Stimulated activated CD8-positive, alpha-beta memory T cell treated with anti-CD3 and anti-CD28 coated beads, Interleukin-15, amount 100 ng/mL, for 1 hour (primary cell): ENCODE measurements around the gene UBE2U.

Experiments
- DNase-seq: peaks from one replicate; pipeline ENCODE4 v3.0.0-alpha.2; 2020; ENCODE audit warnings: low read depth

UBE2U gene, protein sequence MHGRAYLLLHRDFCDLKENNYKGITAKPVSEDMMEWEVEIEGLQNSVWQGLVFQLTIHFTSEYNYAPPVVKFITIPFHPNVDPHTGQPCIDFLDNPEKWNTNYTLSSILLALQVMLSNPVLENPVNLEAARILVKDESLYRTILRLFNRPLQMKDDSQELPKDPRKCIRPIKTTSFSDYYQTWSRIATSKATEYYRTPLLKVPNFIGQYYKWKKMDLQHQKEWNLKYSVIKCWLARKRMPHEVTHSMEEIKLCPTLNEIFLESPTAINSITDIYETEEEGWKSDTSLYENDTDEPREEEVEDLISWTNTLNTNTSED

DNA sequence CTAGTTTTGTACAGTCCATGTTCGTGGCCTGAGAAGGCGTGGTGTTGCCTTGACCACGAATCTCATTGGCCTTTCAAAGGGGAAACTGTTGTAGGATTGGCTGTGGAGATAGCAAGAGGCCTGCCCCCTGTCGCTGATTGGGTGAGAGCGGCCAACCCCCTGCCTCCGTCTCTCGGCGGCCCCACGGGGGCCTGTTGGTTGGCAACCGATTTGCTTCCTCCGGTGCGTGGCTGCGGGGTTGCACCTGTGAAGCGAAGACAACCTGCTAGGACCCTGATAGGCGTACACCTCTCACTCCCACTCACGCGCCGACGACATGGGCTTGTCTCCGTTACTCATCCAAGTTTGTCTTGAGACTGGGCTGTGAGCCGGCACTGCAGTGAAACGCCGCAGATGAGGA, at the start of gene UBE2U:
Gene UBE2U, plus strand, starts transcription at position 204 of the 400 bp plus-strand sequence. CDS start 428 bp downstream, outside the sequence.
- DNase-seq = no peak

DNA sequence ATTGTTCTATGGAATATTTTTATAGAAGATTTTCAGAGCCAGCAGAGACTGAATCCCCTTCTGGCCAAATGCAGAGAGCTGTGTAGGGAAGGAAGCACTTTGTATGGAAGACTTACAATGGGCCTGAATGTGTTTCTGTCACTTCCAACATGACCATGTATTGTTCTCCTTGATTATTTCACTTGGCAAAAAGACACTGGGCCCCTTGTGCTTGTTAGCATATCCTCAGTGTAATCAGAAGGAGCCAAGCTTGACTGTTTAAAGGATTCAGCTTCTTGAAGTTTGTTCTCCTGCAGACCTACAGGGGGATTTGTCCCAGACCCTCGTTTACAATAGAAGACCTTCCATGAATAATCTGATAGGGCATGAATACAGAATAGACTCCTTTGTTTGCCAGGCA, 48.1 kb upstream of the UBE2U start:
- no peak for DNase-seq

DNA sequence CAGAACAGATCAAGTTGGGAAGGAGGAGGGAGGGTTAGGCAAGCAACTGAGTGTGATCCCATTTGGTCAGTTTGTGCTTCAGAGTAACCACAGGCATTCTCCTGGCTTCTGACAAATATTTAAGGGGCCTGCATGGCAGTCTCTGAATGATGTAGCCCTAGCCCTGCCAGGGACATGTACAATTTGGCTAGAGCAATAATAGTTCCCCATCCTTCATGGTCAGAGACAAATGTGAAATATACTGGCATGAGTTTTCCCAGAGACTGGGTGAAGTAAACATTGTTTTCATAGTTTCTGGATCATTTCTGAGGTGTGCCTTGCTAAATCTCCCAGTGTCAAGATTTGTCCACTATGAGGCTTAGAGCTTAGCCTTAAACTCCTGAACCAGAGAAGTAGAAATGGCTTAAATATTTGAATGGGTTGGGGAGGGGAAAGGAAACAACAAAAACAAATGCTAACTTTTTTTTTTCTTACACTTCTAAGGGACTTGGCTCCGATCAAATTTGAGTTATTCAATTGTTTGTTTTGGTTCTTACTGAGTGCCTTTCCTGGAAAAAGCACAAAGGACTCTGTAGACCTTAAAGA, 42.0 kb upstream of the UBE2U start:
- DNase-seq = no peak

DNA sequence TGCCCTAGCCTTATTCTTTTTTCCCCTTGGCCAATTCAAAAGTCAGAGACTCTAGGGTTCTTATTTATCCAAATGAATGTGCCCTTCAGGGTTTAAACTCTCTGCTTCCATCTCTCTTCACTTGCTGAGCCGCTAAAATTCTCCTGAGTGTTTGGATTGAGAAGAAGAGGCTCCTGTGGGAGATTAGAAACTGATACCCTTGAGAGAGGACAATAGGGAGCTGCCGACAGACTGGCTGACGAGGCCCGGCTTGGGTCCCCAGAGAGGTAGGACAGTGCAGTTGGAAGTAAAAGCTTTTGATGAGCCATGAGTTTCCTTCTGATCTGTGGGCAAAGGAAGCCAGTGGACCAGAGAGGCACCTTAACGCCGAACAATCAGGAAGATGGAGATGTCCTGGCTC, 41.3 kb upstream of the UBE2U start:
- no peak for DNase-seq

DNA sequence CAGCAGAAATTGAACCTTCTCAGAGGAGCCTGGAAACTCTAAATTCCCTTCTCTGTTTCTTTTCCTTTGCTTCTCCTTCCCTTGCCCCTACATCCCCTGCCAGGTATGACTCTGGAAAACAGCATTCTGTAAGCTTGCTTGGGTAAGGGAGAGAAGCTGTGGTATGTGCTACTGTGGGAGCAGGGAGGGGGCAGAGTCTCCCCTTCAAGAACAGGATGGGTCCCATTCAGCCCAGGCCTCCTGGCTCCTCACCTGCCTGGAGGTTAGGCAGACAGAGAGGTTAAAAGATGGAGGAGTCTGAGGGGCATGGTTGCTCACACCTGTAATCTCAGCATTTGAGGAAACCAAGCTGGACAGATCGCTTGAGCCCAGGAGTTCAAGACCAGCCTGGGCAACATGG, 40.6 kb upstream of the UBE2U start:
- no peak for DNase-seq

DNA sequence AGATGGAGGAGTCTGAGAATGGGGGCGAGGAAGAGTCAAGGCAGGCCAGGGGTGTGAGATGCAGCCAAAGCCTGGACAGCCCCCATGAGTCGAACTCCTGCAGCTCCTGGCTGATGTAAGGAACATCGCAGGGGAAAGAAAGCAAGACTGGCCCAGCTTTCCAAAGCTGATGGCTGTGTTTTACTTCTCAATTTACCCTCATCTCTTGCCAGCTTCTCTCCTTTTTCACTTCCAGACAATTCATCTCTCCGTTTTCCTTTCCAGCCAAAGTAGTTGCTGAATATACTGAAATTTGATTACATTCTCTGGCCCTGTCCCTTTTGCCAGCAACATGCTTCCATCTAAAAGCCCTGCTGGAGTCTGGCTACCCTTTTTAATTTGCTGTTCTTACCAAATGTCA, 40.0 kb upstream of the UBE2U start:
- DNase-seq = no peak

DNA sequence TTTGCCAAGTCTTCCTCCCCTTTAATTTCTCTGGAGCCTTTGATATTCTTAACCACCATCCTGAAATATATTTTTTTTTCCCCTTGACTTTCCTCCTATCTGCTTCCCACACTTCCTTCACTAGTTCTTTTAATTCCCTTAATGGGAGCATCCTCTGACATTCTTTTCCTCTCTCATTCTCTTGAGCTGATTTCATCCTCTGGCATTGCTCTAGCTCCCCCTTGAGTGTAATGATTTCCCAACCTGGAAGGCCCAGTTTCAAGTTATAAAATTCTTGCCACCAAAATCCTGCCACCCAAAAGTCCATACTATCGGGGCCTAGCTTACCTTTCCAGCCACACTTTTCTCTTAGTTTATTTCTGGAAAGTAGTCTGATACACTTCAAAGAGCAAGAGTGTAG, 39.5 kb upstream of the UBE2U start:
- DNase-seq = no peak

DNA sequence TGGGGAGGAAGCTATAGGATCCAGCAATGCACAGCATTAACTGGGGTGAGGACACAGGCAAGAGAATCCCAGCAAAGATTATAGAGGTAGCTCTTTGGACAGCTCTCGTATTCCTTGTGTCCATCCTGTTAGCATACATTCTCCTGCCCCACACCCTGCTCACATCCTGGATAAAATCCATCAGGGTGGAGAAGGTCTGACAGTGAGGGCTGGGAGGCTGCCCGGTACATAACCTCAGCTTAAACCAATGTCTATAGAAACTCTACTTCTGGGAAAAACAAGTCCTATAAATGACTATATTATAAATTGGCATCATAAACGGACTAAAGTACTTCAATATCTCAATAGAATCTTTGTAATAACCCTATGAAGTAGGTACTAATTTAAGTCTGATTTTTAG, 36.8 kb upstream of the UBE2U start:
- DNase-seq = no peak

DNA sequence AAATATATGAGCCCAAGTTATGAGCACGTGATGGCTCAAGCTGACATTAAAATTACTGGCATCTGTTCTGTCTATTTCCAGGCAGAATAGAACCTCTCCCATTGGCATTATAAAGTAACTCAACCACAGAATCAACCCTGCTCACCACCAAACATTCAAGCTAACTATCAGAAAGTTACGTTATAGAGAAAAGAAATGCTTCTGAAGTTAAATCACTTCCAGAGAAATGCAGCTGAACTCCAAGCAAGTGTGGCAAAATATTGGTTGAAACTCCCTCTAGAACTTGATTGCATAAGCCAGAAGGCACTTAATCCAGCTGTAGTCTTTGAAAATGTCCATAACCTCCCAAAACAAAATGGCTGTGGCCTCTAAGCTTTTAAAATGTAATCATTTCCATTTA, 36.2 kb upstream of the UBE2U start:
- no peak for DNase-seq

DNA sequence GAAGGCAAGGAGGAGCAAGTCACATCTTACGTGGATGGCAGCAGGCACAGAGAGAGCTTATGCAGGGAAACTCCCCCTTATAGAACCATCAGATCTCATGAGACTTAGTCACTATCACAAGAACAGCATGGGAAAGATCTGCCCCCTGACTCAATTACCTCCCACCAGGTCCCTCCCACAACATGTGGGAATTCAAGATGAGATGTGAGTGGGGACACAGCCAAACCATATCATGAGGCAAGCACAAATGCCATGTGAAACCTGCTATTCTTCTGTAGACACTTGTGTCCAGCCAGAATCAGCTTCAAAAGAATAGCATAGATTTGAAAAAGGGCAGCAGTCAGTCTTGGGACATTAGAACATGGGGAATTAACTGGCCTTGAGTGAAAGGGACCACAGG, 32.2 kb upstream of the UBE2U start:
- DNase-seq = no peak

DNA sequence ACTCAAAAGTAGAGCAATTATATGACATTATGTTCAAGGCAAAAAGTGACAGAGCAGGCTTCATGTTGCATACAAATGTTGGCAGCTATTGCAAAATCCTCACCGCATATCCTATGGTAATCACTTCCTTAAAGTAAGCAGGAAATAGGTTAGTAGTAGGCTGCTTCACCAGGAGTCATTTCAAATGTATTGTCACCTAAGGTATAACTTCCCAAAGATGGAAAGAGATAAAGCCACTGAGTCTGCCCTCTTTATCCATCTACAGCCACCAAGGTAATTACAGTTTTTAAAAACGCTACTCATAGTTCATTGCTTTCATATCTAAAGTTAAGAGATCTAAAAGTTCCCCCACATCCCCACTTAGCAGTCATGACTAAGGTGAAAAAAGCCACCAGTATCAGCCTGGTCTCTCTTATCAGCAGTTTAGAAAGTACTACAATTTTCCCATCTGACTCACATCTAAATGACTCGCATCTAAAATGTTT, 31.6 kb upstream of the UBE2U start:
- no peak for DNase-seq

DNA sequence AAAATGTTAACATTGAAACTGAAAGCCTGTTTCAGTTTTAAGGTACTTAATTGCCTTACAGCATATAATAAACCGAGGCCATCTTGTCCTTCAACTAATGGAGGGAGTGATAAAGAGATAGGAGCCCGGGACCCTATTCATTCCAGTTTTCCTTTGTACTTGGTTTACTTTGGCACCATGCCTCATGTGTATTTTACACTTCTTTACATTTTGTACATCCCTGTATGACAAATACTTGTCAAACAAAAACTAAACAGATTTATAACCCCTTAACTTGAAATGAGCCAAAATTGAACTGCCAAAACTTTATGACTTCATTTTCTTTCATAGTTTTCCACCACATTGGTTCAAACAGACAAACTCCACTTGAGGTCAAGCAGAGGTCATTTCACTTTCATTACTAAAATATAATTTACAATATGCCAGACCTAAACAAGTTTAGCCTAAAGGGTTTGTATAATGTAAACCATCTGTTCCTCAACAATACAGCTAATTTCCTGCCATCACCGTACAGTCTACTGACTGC, 30.9 kb upstream of the UBE2U start:
- no peak for DNase-seq

DNA sequence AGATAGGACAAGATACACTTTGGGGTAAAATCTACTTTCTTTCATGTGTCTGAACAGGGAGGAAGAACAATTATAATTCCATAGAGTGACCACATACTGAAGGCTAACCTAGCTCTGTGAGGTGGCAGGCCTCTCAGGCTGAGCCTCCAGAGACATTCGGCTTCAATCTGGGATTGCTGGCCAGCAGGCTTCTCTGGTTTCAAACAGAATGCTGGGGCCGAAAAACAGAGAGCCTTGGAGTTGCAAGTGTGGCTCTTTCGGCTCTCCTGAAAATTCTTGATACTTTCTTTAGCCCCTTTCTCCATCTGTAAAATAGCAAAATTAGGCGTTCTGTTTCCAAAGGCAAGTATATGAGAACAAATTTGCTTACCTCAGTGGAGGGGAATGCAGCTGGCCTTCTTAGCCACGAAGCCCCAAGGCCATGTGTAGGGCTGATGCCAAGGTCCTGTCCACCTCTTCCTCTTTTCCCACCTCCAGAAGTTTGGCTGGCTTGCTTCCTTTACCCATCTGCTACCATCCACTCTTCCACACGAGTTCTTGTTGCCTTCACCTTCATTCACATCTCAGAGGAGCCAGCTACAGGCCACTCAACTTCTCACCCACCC, 30.0 kb upstream of the UBE2U start:
- DNase-seq = no peak

DNA sequence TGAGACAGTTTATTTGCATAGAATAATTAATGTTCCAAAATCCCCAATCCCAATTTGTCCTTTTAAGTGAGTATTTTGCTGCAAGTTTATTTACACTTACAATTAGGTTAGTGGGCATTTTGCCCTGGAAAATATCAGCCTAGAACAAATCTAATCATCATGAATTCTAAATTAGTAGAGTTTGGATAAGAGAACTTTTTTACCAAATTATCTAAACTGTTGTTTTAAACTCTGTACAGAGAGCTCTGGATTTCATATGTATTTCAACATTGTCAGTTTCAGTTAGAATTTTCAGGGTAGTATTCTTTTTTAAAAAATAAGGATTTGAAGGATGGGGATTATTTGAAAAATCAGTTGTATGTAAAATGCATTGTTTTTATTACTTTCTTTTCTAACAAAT, 27.8 kb upstream of the UBE2U start:
- DNase-seq = no peak

DNA sequence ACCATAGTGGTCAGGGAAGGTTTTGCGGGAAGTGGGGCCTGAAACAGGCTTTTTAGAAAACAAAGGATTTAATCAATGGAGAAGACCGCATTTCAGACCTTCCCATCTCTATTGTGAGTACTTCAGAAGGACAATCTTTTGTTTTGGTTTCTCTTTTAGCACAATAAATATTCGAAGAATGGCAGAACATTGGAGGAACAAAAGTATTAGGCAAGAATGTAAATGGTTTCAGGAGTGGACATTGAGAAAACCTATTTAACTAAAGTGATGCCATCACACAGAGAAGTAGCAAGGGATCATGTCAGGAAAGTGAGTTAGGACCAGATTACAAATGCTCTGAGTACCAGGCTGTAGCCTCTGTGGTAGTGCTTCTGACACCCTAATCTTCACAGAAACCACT, 26.8 kb upstream of the UBE2U start:
- no peak for DNase-seq

DNA sequence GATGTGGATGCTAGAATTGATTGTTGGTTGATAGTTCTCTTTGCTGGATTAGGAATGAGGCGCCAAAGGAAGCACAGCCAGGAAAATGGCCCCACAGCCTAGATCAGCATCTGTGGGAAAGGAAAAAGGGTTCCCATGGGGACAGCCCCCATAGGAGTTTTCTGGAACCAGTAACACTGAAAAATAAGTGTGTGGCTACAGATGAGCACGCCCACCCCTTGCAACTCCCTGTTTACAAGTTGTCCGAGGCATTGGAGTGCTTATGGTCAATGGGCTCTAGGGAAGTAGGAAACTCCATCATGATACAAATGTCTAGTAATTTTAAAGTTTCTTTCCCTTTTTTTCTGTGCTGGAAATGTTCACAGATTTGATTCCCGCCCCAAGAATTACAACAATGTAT, 23.8 kb upstream of the UBE2U start:
- no peak for DNase-seq

DNA sequence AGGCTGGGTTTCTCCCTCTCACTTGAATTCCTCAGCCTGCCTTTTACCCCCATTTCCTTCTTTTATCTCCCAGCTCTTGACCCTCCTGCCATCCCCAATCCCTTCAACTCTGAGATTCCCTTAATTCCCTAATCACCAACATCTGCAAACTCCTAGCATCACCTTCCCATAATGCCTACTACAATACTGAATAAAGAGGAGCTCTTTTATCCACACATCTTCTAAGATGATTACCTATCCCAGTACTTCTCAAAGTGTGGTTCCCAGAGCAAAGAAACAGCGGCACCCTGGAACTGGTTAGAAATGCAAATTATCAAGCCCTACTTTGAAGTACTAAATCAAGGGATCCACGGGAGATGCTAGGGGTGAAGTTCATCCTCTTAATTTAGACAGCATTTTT, 21.2 kb upstream of the UBE2U start:
- no peak for DNase-seq

DNA sequence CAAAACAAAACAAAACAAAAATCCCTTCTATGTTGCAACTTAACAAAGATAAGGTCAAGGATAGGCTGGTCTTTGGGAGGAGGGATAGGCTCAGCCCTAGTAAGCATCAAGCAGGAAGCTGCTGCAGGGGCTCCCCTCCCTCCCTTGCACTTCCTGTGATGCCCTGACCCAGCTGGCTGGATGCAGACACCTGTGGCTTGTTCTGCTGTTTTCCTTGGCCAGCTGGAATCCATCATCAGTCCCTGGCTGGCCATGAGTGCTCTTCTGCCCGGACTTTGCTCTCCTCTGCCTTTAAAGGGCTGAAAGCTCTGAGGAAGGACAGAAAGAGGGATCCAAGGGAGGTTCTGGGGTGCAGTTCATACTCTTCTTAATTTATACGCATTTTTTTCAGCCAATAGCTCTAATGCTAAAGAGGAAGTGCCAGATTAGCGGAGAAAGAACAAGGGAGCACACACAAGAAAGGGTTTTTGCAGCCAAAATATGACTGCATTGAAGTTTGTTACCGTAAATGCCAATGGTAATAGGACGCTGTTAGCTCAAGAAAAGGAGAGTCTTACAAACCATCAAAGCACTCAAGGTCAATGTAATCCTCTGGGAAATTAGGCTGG, 19.9 kb upstream of the UBE2U start:
- DNase-seq = no peak

DNA sequence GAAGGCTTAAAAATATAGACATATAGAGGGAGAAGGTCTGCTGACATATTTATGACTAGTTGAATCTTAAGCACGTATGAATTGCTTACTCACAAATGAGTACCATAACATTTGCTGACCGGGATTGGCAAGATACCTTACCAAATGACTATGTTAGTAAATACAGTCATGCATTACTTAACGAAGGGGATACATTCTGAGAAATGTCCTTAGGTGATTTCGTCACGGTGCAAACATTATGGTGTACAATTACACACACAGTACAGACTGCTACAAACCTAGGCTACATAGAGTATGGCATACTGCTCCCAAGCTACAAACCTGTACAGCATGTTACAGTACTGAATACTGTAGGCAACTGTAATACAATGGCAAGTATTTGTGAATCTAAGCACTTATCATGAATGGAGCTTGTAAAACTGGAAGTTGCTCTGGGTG, 19.4 kb upstream of the UBE2U start:
- DNase-seq = no peak

DNA sequence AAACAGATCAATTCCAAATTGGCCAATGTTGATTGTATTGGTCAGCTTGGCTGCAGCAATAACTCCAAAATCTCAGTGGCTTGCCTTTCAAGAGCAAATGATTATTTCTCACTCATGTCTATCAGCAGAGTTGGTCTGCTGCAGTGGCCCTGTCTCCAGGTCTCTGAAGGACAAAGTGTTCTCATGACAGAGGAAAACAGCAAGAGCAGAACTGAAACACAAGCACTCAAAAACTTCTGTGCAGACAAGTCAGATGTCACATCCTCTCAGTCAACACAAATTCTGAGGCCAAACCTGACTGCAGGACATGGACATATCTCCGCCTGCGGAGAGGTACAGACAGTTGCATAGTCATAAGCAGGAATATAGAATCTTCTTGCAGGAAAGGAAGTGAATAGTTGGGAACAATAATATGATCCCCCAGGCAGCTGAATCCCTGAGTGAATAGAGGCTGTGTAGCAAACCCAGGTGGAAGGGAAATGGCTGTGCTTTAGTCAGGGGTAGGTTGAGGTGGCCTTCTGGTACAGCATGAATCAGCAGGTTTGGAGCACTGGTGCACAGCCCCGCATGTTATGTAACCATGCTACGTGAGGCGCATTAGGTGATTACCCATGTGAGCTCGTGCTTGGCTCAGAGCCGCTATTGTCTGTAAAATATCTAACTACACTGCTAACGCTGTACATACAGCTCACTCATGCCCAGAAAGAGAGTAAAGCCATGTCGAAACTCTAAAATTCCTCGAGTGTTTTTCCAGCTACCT, 17.1 kb upstream of the UBE2U start:
- DNase-seq = no peak

DNA sequence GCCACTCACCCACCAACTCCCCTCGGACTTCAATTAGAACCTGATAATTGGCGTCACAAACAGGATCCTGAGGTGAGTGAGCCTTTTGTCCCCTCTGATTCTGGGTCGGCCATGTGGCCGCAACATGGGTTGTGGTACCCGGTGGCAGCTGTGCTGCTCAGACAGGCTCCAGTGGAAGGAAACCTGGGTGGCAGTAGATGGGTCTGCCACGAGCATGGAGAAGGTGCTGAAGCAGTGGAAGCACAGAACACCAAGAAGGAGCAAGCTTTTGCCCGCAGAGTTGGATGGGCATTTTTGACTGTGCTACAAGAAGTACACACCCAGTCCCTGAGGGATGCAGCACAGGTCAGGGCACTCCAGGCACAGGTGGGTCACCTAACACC, 16.5 kb upstream of the UBE2U start:
- DNase-seq = no peak

DNA sequence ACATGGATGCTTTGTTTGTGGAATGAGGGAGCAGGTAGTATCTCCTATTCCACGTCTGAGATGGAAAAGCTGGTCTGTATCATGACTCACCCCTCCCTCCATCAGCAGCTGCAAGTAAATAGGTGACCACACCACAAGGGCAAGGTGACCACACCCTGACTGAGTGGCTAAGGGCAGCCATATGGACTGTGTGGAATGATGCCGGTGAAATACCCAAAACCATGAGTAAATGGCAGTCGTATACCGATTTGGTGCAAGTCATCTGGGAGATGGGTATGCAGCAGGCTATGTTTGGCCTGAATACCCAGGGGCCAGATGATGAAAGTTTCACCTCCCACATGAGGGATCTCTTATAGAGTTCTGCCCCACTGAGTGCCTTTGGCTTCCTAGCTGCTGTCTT, 15.8 kb upstream of the UBE2U start:
- DNase-seq = no peak
